Colonic mucosa (tissue), 4 donors: ENCODE data around the gene DMAC2L. TPM values are rescaled to one million over a fixed set of nuclear protein-coding genes. Genes with fewer than 3 reads are reported as not detected.

Experiments
- DNase-seq: peaks from one replicate; pipeline ENCODE4 v3.0.0-alpha.2; 2020
- H3K27ac ChIP-seq: fragments of 200-600 bp; one replicate; pipeline ENCODE4 v1.8.0; 2021
- H3K27me3 ChIP-seq: fragments of 200-600 bp; one replicate; pipeline ENCODE4 v1.8.0; 2021
- H3K36me3 ChIP-seq: fragments of 200-600 bp; one replicate; pipeline ENCODE4 v1.8.0; 2021
- H3K4me1 ChIP-seq: fragments of 200-600 bp; one replicate; pipeline ENCODE4 v1.8.0; 2021; ENCODE audit warnings: mild to moderate bottlenecking
- H3K4me3 ChIP-seq: fragments of 200-600 bp; one replicate; pipeline ENCODE4 v1.8.0; 2021
- H3K9ac ChIP-seq, 2 donors: one replicate each; pipeline ENCODE4 v1.7.0; 2013; ENCODE audit warnings: control low read depth in 2 of 2, low read depth in 2 of 2, low read length in 2 of 2
- H3K9me3 ChIP-seq: fragments of 200-600 bp; one replicate; pipeline ENCODE4 v1.8.0; 2021
- CTCF ChIP-seq: fragments of 200-600 bp; IDR thresholded peaks from one replicate; pipeline ENCODE4 v1.8.0; 2022; ENCODE audit warnings: antibody characterized with exemption, mild to moderate bottlenecking
- intact Hi-C: fragments of 100-400 bp; cut with DNase I; formaldehyde crosslinking; loops from one replicate; pipeline ENCODE4 v1.14.1; 2022
- total RNA-seq, 2 donors: library from RNA; stranded (reverse); fragmentation: NEBNext Ultra II Directional in 1 of 2; extraction: Animal tissue kit (Norgen Biotek cat#: 25700) in 1 of 2; gene quantifications; one replicate each; pipeline ENCODE4 v1.2.1, GENCODE V29; 2021
- donor health status: healthy.
- donor health status: DM: no; HTN: no; CAD: no.
- donor health status: DM: no; HTN: no; CAD: no.

DMAC2L gene
- total RNA-seq, 2 donors from 2014 or later: 15.2 to 20.9 TPM

- Histone ChIP-seq H3K27ac (no peak overlapping the region), H3K27me3 (no peaks in the 10 kb centered on the region), H3K4me3 (no peak overlapping the region), H3K36me3 (no peaks in the 10 kb centered on the region), H3K4me1 (peaks cover 3% of the 10 kb centered on the region), H3K9ac (no peak overlapping the region), H3K9me3 (no peaks in the 10 kb centered on the region)
- TF ChIP-seq CTCF: peak; percentile 62
- intact Hi-C loops: loop anchor here (10.0 kb wide), 1 partner anchor 457 kb away; no protein-coding TSS in a partner anchor
- no peak for DNase-seq
These were observed 6.0 kb downstream of the DMAC2L start for GRCh38 chr14:50318031-50318626.

- Histone ChIP-seq H3K4me1 (no peaks in the 10 kb centered on the region), H3K4me3 (no peak overlapping the region), H3K36me3 (no peaks in the 10 kb centered on the region), H3K27me3 (no peaks in the 10 kb centered on the region), H3K9me3 (no peaks in the 10 kb centered on the region), H3K9ac (no peak overlapping the region), H3K27ac (no peak overlapping the region)
- no peak for DNase-seq
- intact Hi-C loops: loop anchor here (10.0 kb wide), 1 partner anchor 456 kb away; no protein-coding TSS in a partner anchor
- TF ChIP-seq CTCF: no peak
These were observed 7.2 kb downstream of the DMAC2L start for GRCh38 chr14:50319293-50319692.

- no peaks in the 10 kb centered on the region for H3K27me3 ChIP-seq
- H3K9me3 ChIP-seq: no peaks in the 10 kb centered on the region
- no peak overlapping the region for H3K9ac ChIP-seq
- no peak for TF ChIP-seq CTCF
- H3K36me3 ChIP-seq: no peaks in the 10 kb centered on the region
- H3K4me3 ChIP-seq: no peak overlapping the region
- H3K27ac ChIP-seq: no peak overlapping the region
- no peak for DNase-seq
- no peaks in the 10 kb centered on the region for H3K4me1 ChIP-seq
- intact Hi-C loops: loop anchor here (2.0 to 10.0 kb wide), 2 partner anchors 213 to 455 kb away; partner anchors contain the start of gene MAP4K5
These were observed 7.6 kb downstream of the DMAC2L start for GRCh38 chr14:50319721-50320120.

GRCh38 chr14:50320283-50320682, 8.2 kb downstream of the DMAC2L start:
- DNase-seq: no peak
- intact Hi-C loops: loop anchor here (2.0 kb wide), 1 partner anchor 213 kb away; the partner anchor contains the start of gene MAP4K5
- no peak for TF ChIP-seq CTCF
- Histone ChIP-seq H3K27ac (peak overlapping the region; percentile 48), H3K9me3 (no peaks in the 10 kb centered on the region), H3K36me3 (no peaks in the 10 kb centered on the region), H3K4me3 (no peak overlapping the region), H3K27me3 (no peaks in the 10 kb centered on the region), H3K9ac (no peak overlapping the region), H3K4me1 (no peaks in the 10 kb centered on the region)

GRCh38 chr14:50321009-50321660, 9.0 kb downstream of the DMAC2L start:
- H3K27me3 ChIP-seq: no peaks in the 10 kb centered on the region
- no peaks in the 10 kb centered on the region for H3K36me3 ChIP-seq
- DNase-seq: peak; percentile 77
- no peaks in the 10 kb centered on the region for H3K4me1 ChIP-seq
- H3K27ac ChIP-seq: peak overlapping the region; percentile 48
- H3K9me3 ChIP-seq: no peaks in the 10 kb centered on the region
- intact Hi-C loops: loop anchor here (2.0 kb wide), 1 partner anchor 212 kb away; the partner anchor contains the start of gene MAP4K5
- H3K9ac ChIP-seq: no peak overlapping the region
- TF ChIP-seq CTCF: peak; percentile 77
- H3K4me3 ChIP-seq: no peak overlapping the region
